Measurements from ENCODE around the gene PTPN4.

DNA sequence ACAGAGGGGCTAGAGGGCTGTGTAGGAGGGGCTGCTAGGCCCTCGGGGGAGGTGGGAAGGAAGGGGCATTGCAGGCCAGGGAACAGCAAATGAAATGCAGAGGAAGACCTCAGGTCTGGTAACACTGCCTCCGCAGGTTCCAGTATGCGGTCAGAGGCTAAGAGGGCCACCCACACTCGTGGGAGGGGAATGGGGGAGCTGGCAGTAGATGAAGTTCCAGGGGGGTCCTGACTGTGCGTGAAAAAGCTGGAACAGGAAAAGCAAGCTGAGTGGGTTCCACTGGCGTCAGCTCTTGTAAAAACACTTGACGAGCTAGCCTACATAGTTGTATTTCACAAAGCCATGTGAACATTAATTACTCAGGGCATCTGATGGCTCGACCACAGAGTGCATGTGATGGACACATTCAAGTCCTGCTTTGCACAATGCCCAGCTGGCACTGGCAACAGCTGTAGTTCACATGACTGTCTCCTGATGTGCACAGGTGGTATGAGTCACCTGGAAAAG is 29.0 kb upstream of the PTPN4 start:
- TF ChIP-seq CTCF (conservative IDR thresholded peaks at IDR 0.05 in 1 of 2, IDR thresholded peaks at IDR 0.05 in 1 of 2; ENCODE audit: extremely low read depth in 1 of 2, insufficient read depth in 1 of 2, low read depth in 1 of 2, low read length in 2 of 2) (no peak), EZH2 (IDR thresholded peaks at IDR 0.05; ENCODE audit: borderline replicate concordance, low read length) (no peak)

All from mammary epithelial cell (primary cell).